ENCODE results near the gene P2RX1. TPM values are rescaled to one million over a fixed set of nuclear protein-coding genes. Genes with fewer than 3 reads are reported as not detected.
"Not testable (repeated sequence)": the region's sequence is repeated elsewhere in the genome, so short reads cannot be mapped to it uniquely, and the experiment has no call there.

P2RX1 gene
- total RNA-seq, 1 donor: 1.3 TPM

DNA sequence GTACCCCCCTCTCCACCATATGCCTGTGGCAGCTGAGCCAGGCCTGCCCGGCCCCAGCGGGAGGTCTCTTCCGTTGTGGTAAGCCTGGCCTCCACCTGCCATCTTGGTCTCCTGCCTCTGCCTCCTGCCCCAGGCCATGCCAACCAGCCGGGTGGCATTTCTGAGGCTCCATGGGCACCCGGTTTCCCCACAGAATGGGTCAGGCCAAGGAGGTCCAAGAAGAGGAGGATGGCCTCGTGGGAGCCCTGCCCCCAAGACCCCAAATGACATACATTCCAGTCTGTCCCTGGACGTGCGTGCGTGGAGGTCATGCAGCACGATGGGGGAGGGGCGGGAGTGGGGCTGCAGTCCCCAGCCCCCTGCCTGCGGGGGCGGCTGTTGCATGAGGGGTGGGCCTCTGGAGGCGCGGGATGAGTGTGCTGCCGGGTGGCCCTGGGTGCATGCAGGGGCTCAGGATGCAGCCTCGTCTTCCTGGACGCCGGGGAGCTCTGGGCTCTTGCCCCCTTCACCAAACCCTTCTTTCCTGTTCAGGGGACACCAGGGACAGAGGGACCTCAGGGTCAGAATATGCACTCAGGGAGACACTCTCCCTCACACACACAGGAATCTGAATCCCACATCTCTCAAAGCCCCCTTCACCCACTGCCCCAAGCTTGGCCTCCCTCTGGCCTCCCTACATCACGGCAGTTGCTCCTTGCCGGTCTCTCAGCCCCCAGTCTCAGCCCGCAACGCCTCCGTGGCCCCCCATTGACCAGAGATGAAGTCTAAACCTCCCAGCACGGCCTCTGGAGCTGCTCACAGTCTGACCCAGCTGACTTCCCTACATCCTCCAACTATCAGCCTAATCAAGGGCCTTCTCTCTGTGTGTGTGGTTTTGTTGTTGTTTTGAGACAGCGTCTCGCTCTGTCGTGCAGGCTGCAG is 54.2 kb downstream of the P2RX1 start:
- no peak for TF ChIP-seq CTCF (IDR thresholded peaks at IDR 0.05; ENCODE audit: insufficient read depth, low read depth, low read length)
- no peak for DNase-seq (ENCODE audit: low read depth)
- no peak overlapping the region for H3K4me3 ChIP-seq (ENCODE audit: low read depth, low read length)

DNA sequence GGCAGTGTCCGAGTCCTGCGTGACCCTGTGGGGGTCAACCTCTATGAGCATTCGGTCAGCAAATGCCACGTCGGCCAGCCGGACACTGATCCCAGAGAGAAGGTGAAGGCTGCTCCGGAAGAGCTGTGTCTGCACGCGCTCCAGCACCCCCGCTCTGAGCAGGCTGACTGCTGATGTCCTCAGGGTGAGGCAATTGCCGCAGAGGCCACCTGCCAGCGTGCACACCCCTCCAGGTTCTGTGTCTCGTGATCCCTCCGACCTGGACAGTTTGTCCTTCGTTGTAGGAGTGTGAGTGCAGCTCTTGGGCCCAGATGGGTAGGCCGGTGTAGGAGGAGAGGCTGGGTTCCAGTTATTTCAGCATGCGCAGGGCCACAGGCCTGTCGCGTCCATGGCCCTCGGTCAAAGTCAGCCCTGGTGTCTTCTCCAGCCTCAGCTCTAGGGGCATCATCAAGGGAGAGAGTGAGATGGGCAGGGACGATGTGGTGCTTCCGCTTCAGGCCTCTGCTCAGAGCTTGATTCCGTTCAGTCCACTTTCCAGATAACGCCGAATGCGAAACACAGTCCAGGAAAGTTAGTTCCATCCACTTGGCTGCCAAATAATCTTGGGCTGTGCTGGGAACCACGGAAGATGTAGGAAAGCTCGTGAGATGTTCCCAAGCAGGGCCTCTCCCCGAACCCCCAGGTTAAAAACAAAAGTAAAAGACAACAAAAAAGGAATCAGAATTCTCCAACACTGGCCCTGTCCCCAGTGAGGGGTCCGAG is 55.1 kb downstream of the P2RX1 start:
- DNase-seq (ENCODE audit: low read depth): no peak
- no peak overlapping the region for H3K4me3 ChIP-seq (ENCODE audit: low read depth, low read length)
- TF ChIP-seq CTCF (IDR thresholded peaks at IDR 0.05; ENCODE audit: insufficient read depth, low read depth, low read length): no peak

- DNase-seq (ENCODE audit: low read depth): no peak
- no peak overlapping the region for H3K4me3 ChIP-seq (ENCODE audit: low read depth, low read length)
- TF ChIP-seq CTCF (IDR thresholded peaks at IDR 0.05; ENCODE audit: insufficient read depth, low read depth, low read length): no peak
Observed at GRCh38 chr17:3859940-3860339, 56.3 kb downstream of the P2RX1 start.

DNA sequence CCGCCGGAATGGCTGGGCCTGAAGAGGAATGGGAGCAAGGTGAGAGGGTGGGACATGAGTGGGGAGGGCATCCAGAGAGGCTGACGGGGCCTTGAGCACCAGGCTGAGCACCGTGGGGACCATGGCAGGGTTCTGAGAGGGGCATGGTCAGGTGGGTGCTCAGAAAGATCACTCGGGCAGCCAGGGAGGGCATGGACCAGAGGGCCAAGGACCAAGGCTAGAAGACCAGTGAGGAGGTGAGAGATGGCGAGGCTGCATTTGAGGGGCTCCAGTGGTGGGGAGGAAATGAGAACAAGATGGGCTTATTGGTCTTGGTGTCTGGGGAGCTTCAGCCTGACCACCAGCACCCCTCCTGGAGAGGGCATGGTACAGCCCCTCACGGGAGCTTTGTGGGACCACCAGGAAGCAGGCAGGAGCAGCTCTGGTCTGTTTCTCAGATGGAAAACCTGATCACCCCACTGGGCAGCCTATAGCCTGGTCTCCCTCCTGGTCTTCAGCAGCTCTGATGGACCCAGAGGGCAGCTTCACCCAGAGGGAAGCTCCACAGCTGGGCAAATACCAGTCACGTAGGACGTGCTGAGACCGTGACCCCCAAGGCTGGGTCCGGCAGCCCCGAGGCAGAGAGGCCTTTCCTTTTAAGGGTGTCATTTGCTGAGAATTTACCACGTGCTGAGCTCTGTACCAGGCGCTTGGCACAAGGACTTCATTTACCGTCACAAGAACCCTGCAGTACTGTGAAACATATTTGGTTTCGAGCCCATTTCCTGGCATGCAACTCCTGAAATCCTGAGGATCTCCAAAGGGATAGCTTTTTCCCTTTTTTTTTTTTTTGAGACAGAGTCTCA is 58.8 kb downstream of the P2RX1 start:
- DNase-seq (ENCODE audit: low read depth): no peak
- no peak overlapping the region for H3K4me3 ChIP-seq (ENCODE audit: low read depth, low read length)
- no peak for TF ChIP-seq CTCF (IDR thresholded peaks at IDR 0.05; ENCODE audit: insufficient read depth, low read depth, low read length)

- DNase-seq (ENCODE audit: low read depth); H3K4me3 ChIP-seq (ENCODE audit: low read depth, low read length): not testable (repeated sequence)
Observed at GRCh38 chr17:3854204-3854603, 62.1 kb downstream of the P2RX1 start.

GRCh38 chr17:3852561-3852960 is 63.7 kb downstream of the P2RX1 start:
- TF ChIP-seq CTCF (IDR thresholded peaks at IDR 0.05; ENCODE audit: insufficient read depth, low read depth, low read length): no peak
- DNase-seq (ENCODE audit: low read depth): no peak

More at GRCh38 chr17:3852561-3852960, 63.7 kb downstream of the P2RX1 start:
- H3K4me3 ChIP-seq (ENCODE audit: low read depth, low read length): no peak overlapping the region
